HCT116 (cell line): ENCODE measurements around the gene EMP2.

Experiments
- ELF1 ChIP-seq: IDR thresholded peaks from 2 replicates; pipeline ENCODE4 v1.6.1; 2012; ENCODE audit warnings: low read depth, borderline replicate concordance
- EZH2 ChIP-seq: fragments of 200-600 bp; sonication (generic); IDR thresholded peaks from 2 replicates; pipeline ENCODE4 v1.6.1; 2017; ENCODE audit warnings: antibody characterized with exemption, mixed run types
- EZH2phosphoT487 ChIP-seq: fragments of 200-600 bp; IDR thresholded peaks from 2 replicates; pipeline ENCODE4 v1.6.1; 2018; ENCODE audit warnings: antibody characterized with exemption, borderline replicate concordance
- FOSL1 ChIP-seq: IDR thresholded peaks from 2 replicates; pipeline ENCODE4 v1.6.1; 2012; ENCODE audit warnings: low read depth
- JUND ChIP-seq: IDR thresholded peaks from 2 replicates; pipeline ENCODE4 v1.6.1; 2012
- POLR2A ChIP-seq: IDR thresholded peaks from 2 replicates; pipeline ENCODE4 v1.7.0; 2011; ENCODE audit warnings: borderline replicate concordance; ENCODE audit not compliant: insufficient read depth, insufficient read length; ENCODE audit errors: extremely low read depth
- SIN3A ChIP-seq: IDR thresholded peaks from 2 replicates; pipeline ENCODE4 v1.6.1; 2012; ENCODE audit warnings: low read depth
- TCF7L2 ChIP-seq: IDR thresholded peaks from 2 replicates; pipeline ENCODE4 v1.7.0; 2011; ENCODE audit warnings: borderline replicate concordance, inconsistent platforms; ENCODE audit not compliant: insufficient read depth, insufficient read length; ENCODE audit errors: extremely low read depth
- ZNF274 ChIP-seq: fragments of 200-500 bp; sonication (Bioruptor generic); IDR thresholded peaks from 2 replicates; pipeline ENCODE4 v1.6.1; 2014; ENCODE audit warnings: mild to moderate bottlenecking, low read depth, low read length, inconsistent platforms
- TF ChIP-seq, protein P1 (sequence below): IDR thresholded peaks from 2 replicates; pipeline ENCODE4 v1.6.1; 2012
- TF ChIP-seq, protein P2 (sequence below), 3 experiments: fragments of 200-600 bp in 1 of 3; sonication (generic) in 1 of 3; IDR thresholded peaks in 2 of 3; conservative IDR thresholded peaks in 1 of 3; 2 replicates each; pipeline ENCODE4 v1.5.1; 2012 to 2017; ENCODE audit warnings: low read depth in 2 of 3, low read length in 2 of 3, antibody characterized with exemption in 1 of 3, borderline replicate concordance in 1 of 3, control low read depth in 1 of 3, mild to moderate bottlenecking in 1 of 3, mixed read lengths in 1 of 3, mixed run types in 1 of 3, moderate library complexity in 1 of 3; ENCODE audit not compliant: insufficient read depth in 1 of 3
- TF ChIP-seq, protein P3 (sequence below): IDR thresholded peaks from 2 replicates; pipeline ENCODE4 v1.6.1; 2011; ENCODE audit warnings: mild to moderate bottlenecking, low read length, moderate library complexity; ENCODE audit not compliant: insufficient replicate concordance; ENCODE audit errors: extremely low read depth

DNA sequence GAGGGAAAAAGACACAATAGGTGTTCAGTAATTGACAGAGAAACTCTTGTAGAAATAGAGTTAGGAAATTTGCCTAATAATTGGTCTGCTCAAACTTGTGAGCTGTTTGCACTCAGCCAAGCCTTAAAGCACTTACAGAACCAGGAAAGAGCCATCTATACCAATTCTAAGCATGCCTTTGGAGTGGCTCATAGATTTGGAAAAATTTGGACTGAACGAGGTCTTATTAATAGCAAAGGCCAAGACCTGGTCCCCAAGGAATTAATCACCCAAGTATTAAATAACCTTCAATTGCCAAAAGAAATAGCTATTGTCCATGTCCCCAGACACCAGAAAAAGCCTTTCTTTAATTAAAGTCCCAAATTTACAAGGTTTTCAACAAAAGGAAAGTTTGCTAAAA lies 90.3 kb downstream of the EMP2 start:
- TF ChIP-seq, protein P1, sequence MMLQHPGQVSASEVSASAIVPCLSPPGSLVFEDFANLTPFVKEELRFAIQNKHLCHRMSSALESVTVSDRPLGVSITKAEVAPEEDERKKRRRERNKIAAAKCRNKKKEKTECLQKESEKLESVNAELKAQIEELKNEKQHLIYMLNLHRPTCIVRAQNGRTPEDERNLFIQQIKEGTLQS = no peak
- TF ChIP-seq POLR2A (no peak), TCF7L2 (no peak), EZH2phosphoT487 (no peak), FOSL1 (no peak), JUND (no peak), EZH2 (no peak), SIN3A (no peak), ELF1 (no peak), ZNF274 (no peak)
- TF ChIP-seq, protein P2, sequence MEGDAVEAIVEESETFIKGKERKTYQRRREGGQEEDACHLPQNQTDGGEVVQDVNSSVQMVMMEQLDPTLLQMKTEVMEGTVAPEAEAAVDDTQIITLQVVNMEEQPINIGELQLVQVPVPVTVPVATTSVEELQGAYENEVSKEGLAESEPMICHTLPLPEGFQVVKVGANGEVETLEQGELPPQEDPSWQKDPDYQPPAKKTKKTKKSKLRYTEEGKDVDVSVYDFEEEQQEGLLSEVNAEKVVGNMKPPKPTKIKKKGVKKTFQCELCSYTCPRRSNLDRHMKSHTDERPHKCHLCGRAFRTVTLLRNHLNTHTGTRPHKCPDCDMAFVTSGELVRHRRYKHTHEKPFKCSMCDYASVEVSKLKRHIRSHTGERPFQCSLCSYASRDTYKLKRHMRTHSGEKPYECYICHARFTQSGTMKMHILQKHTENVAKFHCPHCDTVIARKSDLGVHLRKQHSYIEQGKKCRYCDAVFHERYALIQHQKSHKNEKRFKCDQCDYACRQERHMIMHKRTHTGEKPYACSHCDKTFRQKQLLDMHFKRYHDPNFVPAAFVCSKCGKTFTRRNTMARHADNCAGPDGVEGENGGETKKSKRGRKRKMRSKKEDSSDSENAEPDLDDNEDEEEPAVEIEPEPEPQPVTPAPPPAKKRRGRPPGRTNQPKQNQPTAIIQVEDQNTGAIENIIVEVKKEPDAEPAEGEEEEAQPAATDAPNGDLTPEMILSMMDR (IDR thresholded peaks at IDR 0.05 in 2 of 3, conservative IDR thresholded peaks at IDR 0.05 in 1 of 3; ENCODE audit: borderline replicate concordance in 1 of 3, insufficient read depth in 1 of 3, low read depth in 2 of 3, low read length in 2 of 3) = no peak
- TF ChIP-seq, protein P3, sequence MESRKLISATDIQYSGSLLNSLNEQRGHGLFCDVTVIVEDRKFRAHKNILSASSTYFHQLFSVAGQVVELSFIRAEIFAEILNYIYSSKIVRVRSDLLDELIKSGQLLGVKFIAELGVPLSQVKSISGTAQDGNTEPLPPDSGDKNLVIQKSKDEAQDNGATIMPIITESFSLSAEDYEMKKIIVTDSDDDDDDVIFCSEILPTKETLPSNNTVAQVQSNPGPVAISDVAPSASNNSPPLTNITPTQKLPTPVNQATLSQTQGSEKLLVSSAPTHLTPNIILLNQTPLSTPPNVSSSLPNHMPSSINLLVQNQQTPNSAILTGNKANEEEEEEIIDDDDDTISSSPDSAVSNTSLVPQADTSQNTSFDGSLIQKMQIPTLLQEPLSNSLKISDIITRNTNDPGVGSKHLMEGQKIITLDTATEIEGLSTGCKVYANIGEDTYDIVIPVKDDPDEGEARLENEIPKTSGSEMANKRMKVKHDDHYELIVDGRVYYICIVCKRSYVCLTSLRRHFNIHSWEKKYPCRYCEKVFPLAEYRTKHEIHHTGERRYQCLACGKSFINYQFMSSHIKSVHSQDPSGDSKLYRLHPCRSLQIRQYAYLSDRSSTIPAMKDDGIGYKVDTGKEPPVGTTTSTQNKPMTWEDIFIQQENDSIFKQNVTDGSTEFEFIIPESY = no peak
